ENCODE results near the gene POTEG.
"Not testable (repeated sequence)": the region's sequence is repeated elsewhere in the genome, so short reads cannot be mapped to it uniquely, and the experiment has no call there.

Gene POTEG

GRCh38 chr14:19434241-19434640 is at the start of gene POTEG:
Gene POTEG (minus strand): TSS chr14:19434341. CDS start chr14:19434289, 52 bp downstream.
- FAIRE-seq = not testable (repeated sequence)

GRCh38 chr14:19482093-19482492 is 48.0 kb upstream of the POTEG start:
- FAIRE-seq = not testable (repeated sequence)

GRCh38 chr14:19481421-19481820 is 47.3 kb upstream of the POTEG start:
- not testable (repeated sequence) for FAIRE-seq

GRCh38 chr14:19480491-19480890 is 46.4 kb upstream of the POTEG start:
- FAIRE-seq = not testable (repeated sequence)

GRCh38 chr14:19445761-19446160 is 11.6 kb upstream of the POTEG start:
- not testable (repeated sequence) for FAIRE-seq

- FAIRE-seq = not testable (repeated sequence)
These were observed 5.7 kb upstream of the POTEG start for GRCh38 chr14:19439826-19440225.

GRCh38 chr14:19439219-19439618 is 5.1 kb upstream of the POTEG start:
- FAIRE-seq = not testable (repeated sequence)

GRCh38 chr14:19437126-19437443 is 2.9 kb upstream of the POTEG start:
- not testable (repeated sequence) for FAIRE-seq

GRCh38 chr14:19436311-19437125 is 2.4 kb upstream of the POTEG start:
- not testable (repeated sequence) for FAIRE-seq

- FAIRE-seq = not testable (repeated sequence)
These were observed 1.7 kb upstream of the POTEG start for GRCh38 chr14:19435852-19436251.

GRCh38 chr14:19434891-19435290 is 750 bp upstream of the POTEG start:
- not testable (repeated sequence) for FAIRE-seq

GRCh38 chr14:19433765-19434164 is 376 bp downstream of the POTEG start:
- not testable (repeated sequence) for FAIRE-seq

- not testable (repeated sequence) for FAIRE-seq
These were observed 25.6 kb downstream of the POTEG start for GRCh38 chr14:19408519-19408918.

- FAIRE-seq = not testable (repeated sequence)
These were observed 32.0 kb downstream of the POTEG start for GRCh38 chr14:19402097-19402496.

- not testable (repeated sequence) for FAIRE-seq
These were observed 39.4 kb downstream of the POTEG start for GRCh38 chr14:19394727-19395126.

GRCh38 chr14:19390230-19390629 is 43.9 kb downstream of the POTEG start:
- not testable (repeated sequence) for FAIRE-seq

GRCh38 chr14:19388741-19389140 is 45.4 kb downstream of the POTEG start:
- FAIRE-seq = not testable (repeated sequence)

GRCh38 chr14:19386996-19387395 is 47.1 kb downstream of the POTEG start:
- FAIRE-seq = not testable (repeated sequence)

GRCh38 chr14:19386309-19386708 is 47.8 kb downstream of the POTEG start:
- FAIRE-seq = not testable (repeated sequence)

- not testable (repeated sequence) for FAIRE-seq
These were observed 49.9 kb downstream of the POTEG start for GRCh38 chr14:19384088-19384781.

GRCh38 chr14:19383008-19383584 is 51.0 kb downstream of the POTEG start:
- FAIRE-seq = not testable (repeated sequence)

GRCh38 chr14:19380137-19380536 is 54.0 kb downstream of the POTEG start:
- FAIRE-seq = not testable (repeated sequence)

GRCh38 chr14:19374451-19374903 is 59.7 kb downstream of the POTEG start:
- FAIRE-seq = not testable (repeated sequence)
